NCI-H510A (cell line): ENCODE results near the gene SYNE2.

Experiments used
- DNase-seq: peaks from one replicate; lab custom pipeline; 2025; lab: John Stamatoyannopoulos, UW

SYNE2 gene

DNA sequence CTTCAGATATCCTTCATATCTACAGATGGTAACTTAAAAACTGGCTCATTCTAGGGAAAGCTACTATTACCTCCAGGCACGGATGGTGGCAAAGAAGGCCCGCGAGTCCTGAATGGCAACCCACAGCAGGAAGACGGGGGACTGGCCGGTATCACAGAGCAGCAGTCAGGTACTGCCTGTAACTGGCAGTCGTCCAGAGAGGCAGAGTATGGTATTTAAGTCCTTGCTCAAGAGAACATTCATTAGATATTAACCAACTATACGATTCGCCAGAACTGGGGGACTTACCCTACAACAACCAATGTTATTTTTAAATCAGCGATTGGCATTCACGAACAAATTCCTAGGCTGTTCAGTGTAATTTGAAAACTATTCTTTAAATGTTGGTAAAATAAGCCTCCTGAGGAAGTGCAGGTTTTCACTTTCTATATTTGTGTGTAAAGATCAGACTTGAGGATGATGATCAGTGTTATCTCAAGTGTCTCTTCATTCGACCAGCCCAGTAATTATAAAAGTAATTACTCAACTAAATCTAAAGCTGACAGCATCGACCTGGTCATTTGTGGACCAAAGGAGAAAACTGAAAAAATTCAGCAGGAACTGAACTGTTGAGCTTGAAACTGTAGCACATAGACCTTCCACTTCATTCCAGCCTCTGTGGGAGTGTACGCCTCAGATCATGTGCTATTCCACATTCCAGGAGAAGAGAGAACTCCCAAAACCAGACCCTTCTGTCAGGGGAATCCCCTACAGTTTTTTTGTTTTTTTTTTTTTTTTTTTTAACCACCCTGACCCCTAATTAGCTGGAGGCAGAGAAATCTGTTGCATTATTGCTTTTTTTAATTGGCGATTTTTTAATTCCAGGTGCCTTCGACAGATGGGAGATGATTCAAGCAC is 365.8 kb downstream of the SYNE2 start:
- DNase-seq: no peak

DNA sequence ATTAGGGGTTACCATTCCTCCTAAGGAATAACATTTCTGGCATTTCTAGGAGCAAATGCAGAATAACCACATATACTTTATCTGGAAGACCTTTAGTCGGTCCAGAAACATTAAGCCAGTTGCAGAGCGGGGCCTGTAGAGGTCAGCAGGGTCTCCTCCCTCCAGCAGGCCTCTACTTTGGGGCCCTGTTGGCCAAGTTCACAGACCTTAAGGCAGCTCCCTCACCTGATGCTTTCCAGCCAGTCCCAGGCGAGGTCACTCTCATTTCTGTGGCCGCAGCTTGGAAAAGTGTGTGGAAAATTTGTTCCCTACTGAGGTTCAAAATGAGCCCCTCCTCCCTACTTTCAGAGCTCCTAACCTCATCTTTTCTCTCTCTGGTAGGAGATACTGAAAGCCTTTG is 367.3 kb downstream of the SYNE2 start:
- no peak for DNase-seq

- DNase-seq: no peak
Observed at GRCh38 chr14:64220466-64220865, 367.7 kb downstream of the SYNE2 start.

DNA sequence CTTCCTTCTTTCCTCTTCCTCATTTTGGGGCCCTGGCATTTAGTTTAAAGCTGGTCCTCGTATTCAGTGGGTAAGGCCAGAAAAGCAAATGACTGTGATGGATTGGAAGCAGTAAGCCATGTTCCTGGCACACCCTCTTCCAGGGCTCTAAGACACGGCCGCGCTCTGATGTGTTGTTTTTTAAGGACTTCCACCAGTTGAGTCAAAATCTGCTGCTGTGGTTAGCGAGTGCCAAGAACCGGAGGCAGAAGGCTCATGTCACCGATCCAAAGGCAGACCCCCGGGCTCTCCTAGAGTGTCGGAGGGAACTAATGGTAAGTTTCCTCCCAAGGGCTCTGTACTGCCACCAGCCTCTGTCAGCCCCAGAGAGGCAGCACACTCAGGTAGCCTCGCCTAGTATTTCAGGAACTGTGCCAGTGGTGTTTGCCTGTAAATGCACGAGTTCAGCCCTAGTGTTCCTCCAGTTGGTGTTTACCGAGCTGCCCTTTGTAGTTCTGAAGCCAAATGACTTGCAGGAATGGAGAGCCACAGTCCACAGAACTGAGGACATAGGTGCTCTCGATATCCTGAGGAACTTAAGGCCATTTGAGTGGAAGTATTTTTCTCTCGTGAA is 368.7 kb downstream of the SYNE2 start:
- no peak for DNase-seq

GRCh38 chr14:64225151-64225757 is 372.4 kb downstream of the SYNE2 start:
- no peak for DNase-seq

- no peak for DNase-seq
Observed at GRCh38 chr14:64227856-64228255, 375.1 kb downstream of the SYNE2 start.

GRCh38 chr14:64229489-64229888 is 376.7 kb downstream of the SYNE2 start:
- no peak for DNase-seq

- no peak for DNase-seq
Observed at GRCh38 chr14:64232095-64232838, 379.5 kb downstream of the SYNE2 start.

DNA sequence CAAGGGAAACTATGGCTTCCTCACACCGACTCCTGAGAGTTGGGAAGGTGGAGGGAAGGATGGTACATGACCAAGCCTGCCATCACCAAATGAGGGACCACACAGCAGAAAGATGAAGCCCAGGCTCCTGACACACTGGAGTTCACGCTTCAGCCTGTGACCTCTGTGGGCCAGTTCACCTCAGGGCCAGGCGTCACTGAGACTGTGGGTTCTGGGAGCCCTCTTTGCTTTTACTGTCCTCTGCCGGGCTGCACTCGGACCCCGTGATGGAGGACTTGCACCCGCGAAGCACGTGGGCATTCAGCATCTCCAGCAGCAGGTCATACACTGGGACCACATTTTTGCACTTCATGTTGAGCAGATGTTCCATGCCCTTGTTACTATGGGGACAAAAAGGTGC is 380.1 kb downstream of the SYNE2 start:
- no peak for DNase-seq

DNA sequence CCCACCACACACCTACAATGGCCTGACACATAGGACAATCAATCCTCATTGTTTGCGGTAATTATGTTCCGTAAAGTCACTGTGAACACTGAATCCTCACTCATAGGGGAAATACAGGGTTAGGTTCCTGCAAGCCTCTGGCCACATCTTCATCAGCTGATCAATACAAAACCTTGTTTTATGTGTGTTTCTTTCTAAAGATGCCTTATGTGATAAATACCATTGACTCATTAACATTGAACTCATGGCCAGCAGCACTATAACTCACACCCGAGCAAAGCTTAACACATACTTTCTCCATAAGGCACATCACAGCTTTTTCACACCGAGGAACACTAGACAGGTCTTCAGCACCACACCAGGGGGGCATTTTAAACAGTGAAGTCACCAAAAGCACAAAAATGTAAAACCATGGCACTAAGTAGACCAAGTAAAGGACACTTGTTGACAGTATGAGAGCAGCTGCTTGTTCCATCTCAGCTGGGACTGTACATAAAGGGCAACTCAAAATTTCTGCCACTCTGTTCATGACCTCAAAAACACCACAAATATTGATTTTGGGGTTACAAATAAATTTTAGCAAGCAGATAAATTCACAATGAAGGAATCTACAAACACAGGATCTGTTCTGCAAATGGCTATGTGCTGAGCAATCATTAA is 380.9 kb downstream of the SYNE2 start:
- DNase-seq: no peak

DNA sequence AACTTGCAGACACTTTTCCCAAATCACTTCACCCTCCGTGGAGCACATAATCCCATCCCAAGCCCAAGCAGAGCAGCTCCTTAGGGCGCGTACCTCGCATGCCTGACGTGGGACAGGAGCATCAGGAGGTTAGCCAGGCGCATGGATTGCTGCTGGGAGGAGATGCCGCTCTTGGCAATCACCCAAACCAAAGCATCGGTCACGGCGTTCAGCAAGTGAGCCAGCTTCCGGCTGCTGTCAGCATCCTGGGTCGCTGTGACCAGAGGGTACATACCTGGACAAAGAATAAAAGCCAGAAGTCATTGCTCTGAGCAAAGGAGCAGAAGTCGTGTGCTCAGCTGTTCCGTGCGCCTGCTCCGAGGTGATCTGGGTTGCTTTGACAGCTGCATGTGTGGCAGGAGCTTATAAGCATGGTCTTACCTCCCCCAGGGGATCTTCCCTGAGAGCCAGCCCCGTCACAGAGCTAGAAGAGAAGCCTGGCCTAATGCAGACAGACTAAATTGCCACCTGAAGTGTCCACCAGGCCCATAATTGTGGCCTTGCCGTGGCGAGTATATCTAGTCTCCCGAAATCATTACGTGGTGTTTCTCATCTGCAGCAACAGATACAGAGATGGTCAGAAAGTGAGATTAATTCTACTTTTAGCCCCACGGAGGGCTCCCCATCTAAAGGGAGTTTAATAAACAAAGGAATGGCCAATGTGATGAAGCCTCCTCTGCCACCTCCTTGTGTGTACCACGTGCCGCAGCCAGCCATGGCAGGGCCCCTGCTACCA is 382.3 kb downstream of the SYNE2 start:
- DNase-seq: no peak

- no peak for DNase-seq
Observed at GRCh38 chr14:64235652-64236640, 383.1 kb downstream of the SYNE2 start.

DNA sequence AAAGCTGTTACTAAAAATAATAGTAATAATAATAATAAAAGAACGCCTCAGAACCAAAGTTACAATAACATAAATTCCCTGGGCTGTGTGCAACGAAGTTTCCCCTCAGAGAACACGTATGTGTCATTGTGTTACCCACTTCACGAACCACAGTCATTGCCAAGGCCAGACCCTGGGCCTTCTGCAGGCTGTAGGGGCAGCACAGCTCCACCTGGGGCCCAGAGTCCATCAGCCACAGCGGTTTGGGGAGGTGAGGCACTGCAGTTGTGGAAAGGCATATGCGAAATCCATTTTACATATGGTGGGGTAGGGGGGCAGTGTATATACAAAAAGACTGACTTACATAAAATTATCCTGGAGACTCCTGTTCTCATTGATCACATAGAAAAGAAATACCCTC is 385.2 kb downstream of the SYNE2 start:
- DNase-seq: no peak

DNA sequence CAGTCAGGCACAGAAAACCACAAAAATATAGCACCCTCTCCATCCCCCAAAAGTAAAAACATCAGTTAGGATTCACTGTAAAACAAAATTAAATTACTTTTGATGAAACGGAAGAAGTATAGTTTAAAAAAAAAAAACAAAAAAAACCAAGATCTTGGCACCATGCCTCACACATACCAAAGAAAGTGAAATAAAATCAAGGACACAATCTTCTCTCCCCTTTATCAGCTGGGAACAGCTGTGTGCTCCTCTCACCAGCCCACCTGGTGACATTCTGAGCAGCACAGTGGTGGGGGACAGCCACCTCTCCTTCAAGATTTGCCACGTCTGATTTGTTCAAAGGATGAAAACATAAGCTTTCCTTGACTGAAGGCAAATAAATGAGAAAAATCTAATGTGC is 385.8 kb downstream of the SYNE2 start:
- DNase-seq: no peak

DNA sequence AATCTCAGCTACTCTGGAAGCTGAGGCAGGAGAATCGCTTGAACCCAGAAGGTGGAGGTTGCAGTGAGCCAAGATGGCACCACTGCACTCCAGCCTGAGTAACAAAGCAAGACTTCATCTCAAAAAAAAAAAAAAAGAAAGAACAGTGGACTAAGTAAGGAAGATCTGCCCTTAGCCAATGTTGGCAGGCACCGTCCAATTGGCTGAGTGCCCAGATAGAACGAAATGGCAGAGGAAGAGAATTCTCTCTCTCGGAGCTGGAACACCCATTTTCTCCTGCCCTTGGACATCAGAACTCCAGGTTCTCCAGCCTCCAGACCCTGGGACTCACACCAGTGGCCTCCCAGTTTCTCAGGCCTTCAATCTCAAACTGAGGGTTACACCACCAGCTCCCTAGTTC is 391.5 kb downstream of the SYNE2 start:
- DNase-seq: no peak

DNA sequence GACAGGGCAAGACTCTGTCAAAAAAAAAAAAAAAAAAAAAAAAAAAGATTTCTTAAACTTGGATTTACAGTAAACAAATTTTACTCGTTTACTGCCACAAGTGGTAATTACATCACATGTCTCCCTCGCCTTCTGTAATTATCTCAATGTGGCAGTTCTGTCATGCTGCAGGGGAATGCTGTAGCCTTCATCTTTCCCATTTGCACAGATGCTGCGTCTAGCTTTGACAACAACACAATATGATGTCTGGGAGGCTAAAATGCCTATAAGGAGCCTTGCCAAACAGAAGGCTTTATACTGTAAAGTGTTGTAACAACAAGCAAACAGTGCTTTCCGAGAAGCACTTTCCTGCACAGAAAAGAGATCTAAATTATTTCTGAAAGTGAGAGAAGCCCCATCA is 392.7 kb downstream of the SYNE2 start:
- DNase-seq: no peak

GRCh38 chr14:64246688-64247087 is 393.9 kb downstream of the SYNE2 start:
- no peak for DNase-seq

GRCh38 chr14:64247195-64247594 is 394.4 kb downstream of the SYNE2 start:
- DNase-seq: no peak

DNA sequence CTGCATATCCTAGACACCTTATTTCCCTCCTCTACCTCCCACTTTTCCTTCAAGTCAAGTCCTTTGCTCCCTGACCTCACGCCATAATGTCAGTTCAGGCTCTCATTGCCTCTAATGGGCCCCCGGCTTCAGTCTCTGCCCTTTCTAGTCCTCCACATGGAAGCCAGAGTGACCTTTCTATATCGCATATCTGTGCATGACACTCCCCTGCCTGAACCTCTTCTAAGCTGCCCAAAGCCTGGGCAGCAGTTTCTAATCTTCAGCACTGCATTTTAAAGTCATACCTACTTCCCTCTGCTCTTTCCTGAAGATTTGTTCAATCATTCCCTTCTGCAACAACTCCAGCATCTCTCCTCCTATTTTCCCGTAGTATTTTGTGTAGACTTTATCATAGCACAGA is 395.9 kb downstream of the SYNE2 start:
- DNase-seq: no peak

DNA sequence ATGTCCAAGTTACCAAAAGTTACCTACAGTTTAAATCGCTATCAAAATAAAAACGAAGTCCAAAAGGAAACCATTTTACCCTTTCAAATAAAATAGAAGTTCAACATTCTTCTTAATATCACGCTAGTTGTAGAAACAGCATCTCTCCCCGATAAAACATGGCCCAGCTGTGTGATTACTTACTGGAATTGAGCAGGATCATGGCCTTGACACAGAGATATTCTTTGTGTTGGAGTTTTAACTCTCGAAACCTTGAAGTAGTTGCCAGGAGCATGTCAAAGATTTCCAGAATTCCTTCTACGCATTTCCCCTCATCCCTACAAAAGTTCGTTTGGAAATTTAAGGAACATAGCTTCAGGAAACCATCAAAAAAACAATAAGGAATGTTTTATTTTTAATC is 396.6 kb downstream of the SYNE2 start:
- DNase-seq: no peak
